G401.6 (cell line): ENCODE results near the gene TEX26.

Experiments
- FAIRE-seq: peaks from 2 replicates; lab custom pipeline; 2012; peaks lifted over from hg19 to GRCh38; lab: Jason Lieb, UNC

TEX26 gene

DNA sequence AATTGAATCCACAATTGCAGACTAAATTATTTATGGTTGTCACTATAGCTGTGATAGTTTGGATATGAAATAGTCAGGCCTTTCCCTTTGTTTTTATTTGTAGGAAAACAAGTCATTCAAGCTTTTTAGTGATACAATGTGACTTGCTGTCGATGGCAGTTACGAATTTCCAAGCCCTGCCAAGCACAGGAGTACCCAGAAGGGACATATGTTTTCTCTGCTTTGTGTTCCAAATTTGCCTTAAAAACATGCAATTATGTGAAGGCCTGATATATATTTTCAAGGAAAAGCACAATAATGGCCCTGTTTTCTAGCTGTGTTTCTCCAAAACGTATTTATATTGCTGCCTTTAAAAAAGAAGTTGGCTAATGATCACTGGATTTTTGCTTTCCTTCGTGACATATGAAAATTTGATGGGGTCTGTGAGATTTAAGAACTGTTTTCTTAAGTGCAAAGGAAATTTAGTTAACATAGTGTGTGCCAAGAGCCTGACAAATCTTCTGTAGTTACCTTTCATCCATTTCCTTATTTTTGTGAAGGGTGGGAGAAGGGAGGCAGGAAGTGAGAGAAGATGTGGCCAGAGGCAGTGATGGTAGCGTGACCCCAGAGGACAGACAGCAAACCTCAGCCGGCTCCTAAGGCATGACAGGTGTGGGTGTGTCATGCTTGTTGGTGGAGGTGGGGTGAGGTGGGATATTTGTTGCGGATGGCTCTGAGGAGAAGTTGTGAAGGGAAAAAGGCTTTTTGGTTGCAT lies 79.6 kb downstream of the TEX26 start:
- no peak for FAIRE-seq

GRCh38 chr13:31012655-31013024 lies 80.2 kb downstream of the TEX26 start:
- FAIRE-seq: no peak

DNA sequence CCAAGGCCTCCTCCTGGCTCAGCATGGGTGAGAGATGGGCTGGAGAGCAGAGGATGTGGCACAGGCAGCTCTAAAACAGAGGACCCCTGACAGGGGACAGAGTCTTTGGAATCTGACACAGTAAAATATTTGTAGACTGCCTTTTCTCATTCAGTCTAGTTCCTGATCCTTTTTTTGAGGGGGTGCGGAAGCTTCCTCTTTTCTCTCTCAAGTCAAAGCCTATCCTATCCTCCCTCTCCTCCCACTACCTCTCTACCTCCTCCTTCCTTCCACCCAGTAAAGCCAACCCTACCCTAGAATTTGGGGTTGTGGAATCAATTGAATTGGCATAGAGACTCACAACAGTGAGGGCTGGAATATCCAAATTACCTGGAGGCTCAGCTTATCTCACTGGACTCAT lies 82.0 kb downstream of the TEX26 start:
- FAIRE-seq: no peak

GRCh38 chr13:31015199-31015598 lies 82.7 kb downstream of the TEX26 start:
- FAIRE-seq: no peak

DNA sequence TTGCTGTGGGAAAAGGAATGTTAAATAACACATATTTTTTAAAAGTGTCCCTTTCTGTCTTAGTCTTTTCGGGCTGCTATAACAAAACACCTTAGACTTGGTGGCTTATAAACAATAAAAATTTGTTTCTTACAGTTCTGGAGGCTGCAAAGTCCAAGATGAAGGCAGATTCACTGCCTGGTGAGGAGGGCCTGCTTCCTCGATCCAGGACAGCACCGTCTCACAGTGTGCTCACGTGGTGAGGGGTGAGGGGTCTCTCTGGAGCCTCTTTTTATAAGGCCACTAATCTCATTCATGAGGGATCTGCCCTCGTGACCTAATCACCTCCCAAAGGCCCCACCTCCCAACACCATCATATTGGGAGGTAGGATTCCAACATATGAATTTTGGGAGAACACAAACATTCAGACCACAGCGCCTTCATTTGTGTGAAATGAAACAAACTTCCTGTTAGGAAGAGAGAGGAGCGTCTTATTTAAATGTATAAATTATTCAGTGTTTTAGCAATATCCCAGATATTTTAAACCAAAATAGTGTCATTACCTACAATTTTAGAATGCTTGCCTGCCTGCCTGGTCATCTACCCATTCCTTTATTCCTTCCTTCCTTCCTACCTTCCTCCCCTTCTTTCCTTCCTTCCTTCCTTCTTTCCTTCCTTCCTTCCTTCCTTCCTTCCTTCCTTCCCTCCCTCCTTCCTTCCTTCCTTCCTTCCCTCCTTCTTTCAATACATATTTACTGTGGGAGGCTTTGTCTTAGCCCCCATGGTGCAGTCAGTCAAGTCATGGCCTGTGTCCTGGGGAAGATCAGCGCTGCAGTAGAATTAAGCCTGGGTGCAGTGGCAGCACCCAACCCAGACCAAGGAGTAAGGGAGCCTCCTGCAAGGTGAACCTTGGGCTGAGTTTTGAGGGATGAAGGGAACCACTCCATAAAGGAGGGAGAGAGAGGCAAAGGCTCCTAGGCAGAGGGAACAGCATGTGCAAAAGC lies 84.2 kb downstream of the TEX26 start:
- FAIRE-seq: no peak

GRCh38 chr13:31018511-31018910 lies 86.1 kb downstream of the TEX26 start:
- FAIRE-seq: no peak

- no peak for FAIRE-seq
These were observed 88.5 kb downstream of the TEX26 start for GRCh38 chr13:31020996-31021395.

GRCh38 chr13:31022288-31022895 lies 89.9 kb downstream of the TEX26 start:
- FAIRE-seq: no peak

GRCh38 chr13:31022928-31023530 lies 90.6 kb downstream of the TEX26 start:
- no peak for FAIRE-seq
